Neural cell (in vitro differentiated cells): ENCODE results near the gene MAVS. TPM values are rescaled to one million over a fixed set of nuclear protein-coding genes. Genes with fewer than 3 reads are reported as not detected.
"Not testable (repeated sequence)": the region's sequence is repeated elsewhere in the genome, so short reads cannot be mapped to it uniquely, and the experiment has no call there.

Experiments used
- H2AFZ ChIP-seq: fragments of 200-600, 300-800 bp; sonication (generic), shearing (Covaris generic); 2 replicates; pipeline ENCODE4 v1.6.0; 2014; ENCODE audit warnings: low read depth, mild to moderate bottlenecking, antibody characterized with exemption, low read length, moderate library complexity
- H3F3A ChIP-seq: fragments of 200-600 bp; shearing (Covaris generic); 2 replicates; pipeline ENCODE4 v1.6.1; 2016; ENCODE audit warnings: mild to moderate bottlenecking, moderate library complexity, mixed read lengths, antibody characterized with exemption, low read length; ENCODE audit not compliant: insufficient read depth, poor library complexity, severe bottlenecking
- H3K27ac ChIP-seq: fragments of 200-600, 300-800 bp; sonication (generic), shearing (Covaris generic); 2 replicates; pipeline ENCODE4 v1.5.1; 2014; ENCODE audit warnings: mild to moderate bottlenecking, low read length, moderate library complexity
- H3K27me3 ChIP-seq: fragments of 300-800, 200-600 bp; sonication (generic), shearing (Covaris generic); 2 replicates; pipeline ENCODE4 v1.6.0; 2014; ENCODE audit warnings: mild to moderate bottlenecking, low read depth, low read length, moderate library complexity; ENCODE audit not compliant: insufficient read depth
- H3K36me3 ChIP-seq: fragments of 300-800, 200-600 bp; sonication (generic), shearing (Covaris generic); 2 replicates; pipeline ENCODE4 v1.5.1; 2014; ENCODE audit warnings: mild to moderate bottlenecking, antibody characterized with exemption, low read length, moderate library complexity; ENCODE audit not compliant: insufficient read depth
- H3K4me2 ChIP-seq: fragments of 300-800, 200-600 bp; sonication (generic), shearing (Covaris generic); 2 replicates; pipeline ENCODE4 v1.6.0; 2014; ENCODE audit warnings: mild to moderate bottlenecking, low read length
- H3K4me3 ChIP-seq: fragments of 300-800, 200-600 bp; sonication (generic), shearing (Covaris generic); 2 replicates; pipeline ENCODE4 v1.5.1; 2014; ENCODE audit warnings: mild to moderate bottlenecking, low read length, moderate library complexity
- H3K79me2 ChIP-seq: fragments of 200-600 bp; shearing (Covaris generic); replicated peaks from 2 replicates; pipeline ENCODE4 v1.6.0; 2014; ENCODE audit warnings: mild to moderate bottlenecking, low read length, moderate library complexity; ENCODE audit not compliant: insufficient read depth
- H3K9ac ChIP-seq: fragments of 300-800, 200-600 bp; sonication (generic), shearing (Covaris generic); 2 replicates; pipeline ENCODE4 v1.6.1; 2016; ENCODE audit warnings: mild to moderate bottlenecking, low read length, mixed read lengths
- H3K9me2 ChIP-seq: fragments of 200-600 bp; shearing (Covaris generic); 2 replicates; pipeline ENCODE4 v1.6.1; 2016; ENCODE audit warnings: mild to moderate bottlenecking, low read length, mixed read lengths; ENCODE audit not compliant: insufficient read depth
- H3K9me3 ChIP-seq: fragments of 200-600, 300-800 bp; sonication (generic), shearing (Covaris generic); 2 replicates; pipeline ENCODE4 v1.6.1; 2016; ENCODE audit warnings: mild to moderate bottlenecking, mixed run types, low read length, moderate library complexity, mixed read lengths
- H4K20me1 ChIP-seq: fragments of 200-600 bp; shearing (Covaris generic); 2 replicates; pipeline ENCODE4 v1.6.1; 2016; ENCODE audit warnings: mild to moderate bottlenecking, mixed run types; ENCODE audit not compliant: insufficient read depth
- CTCF ChIP-seq: fragments of 450-650 bp; IDR thresholded peaks from 2 replicates; pipeline ENCODE4 v1.5.1; 2014; ENCODE audit warnings: antibody characterized with exemption, mild to moderate bottlenecking, moderate library complexity; ENCODE audit not compliant: poor library complexity, severe bottlenecking
- EP300 ChIP-seq: fragments of 450-650 bp; conservative IDR thresholded peaks from 2 replicates; pipeline ENCODE4 v1.6.1; 2014; ENCODE audit warnings: antibody characterized with exemption, mild to moderate bottlenecking, moderate library complexity; ENCODE audit not compliant: poor library complexity, severe bottlenecking
- EZH2 ChIP-seq: fragments of 200-600, 300-800 bp; shearing (Covaris generic), sonication (generic); IDR thresholded peaks from 2 replicates; pipeline ENCODE4 v1.6.1; 2014; ENCODE audit warnings: antibody characterized with exemption, low read length, borderline replicate concordance, mild to moderate bottlenecking; ENCODE audit not compliant: insufficient read depth, poor library complexity, severe bottlenecking
- MXI1 ChIP-seq: fragments of 450-650 bp; conservative IDR thresholded peaks from 2 replicates; pipeline ENCODE4 v1.6.1; 2014; ENCODE audit warnings: antibody characterized with exemption, mild to moderate bottlenecking; ENCODE audit not compliant: poor library complexity, severe bottlenecking
- POLR2AphosphoS5 ChIP-seq: IDR thresholded peaks from 2 replicates; pipeline ENCODE4 v1.6.1; 2012
- RAD21 ChIP-seq: fragments of 450-650 bp; conservative IDR thresholded peaks from 2 replicates; pipeline ENCODE4 v1.6.1; 2014; ENCODE audit warnings: antibody characterized with exemption, mild to moderate bottlenecking, moderate library complexity
- REST ChIP-seq: IDR thresholded peaks from 2 replicates; pipeline ENCODE4 v1.6.1; 2012; ENCODE audit warnings: borderline replicate concordance
- SMC3 ChIP-seq: fragments of 450-650 bp; conservative IDR thresholded peaks from 2 replicates; pipeline ENCODE4 v1.6.1; 2014; ENCODE audit warnings: antibody characterized with exemption, mild to moderate bottlenecking, moderate library complexity; ENCODE audit not compliant: poor library complexity
- TAF1 ChIP-seq: IDR thresholded peaks from 2 replicates; pipeline ENCODE4 v1.6.1; 2012; ENCODE audit warnings: low read depth
- polyA plus RNA-seq: library from polyadenylated mRNA; depleted of rRNA; stranded (reverse); fragments of >200 nt; gene quantifications from 2 replicates; pipeline ENCODE4 v1.2.3, GENCODE V29; 2014

MAVS gene
- polyA plus RNA-seq, 1 donor from 2014 or later: 5.4 TPM

- H3K4me2 ChIP-seq, H4K20me1 ChIP-seq, H3K9me2 ChIP-seq, H3K27me3 ChIP-seq, H3K27ac ChIP-seq, H3K79me2 ChIP-seq, H3K9ac ChIP-seq, H2AFZ ChIP-seq, H3K9me3 ChIP-seq, H3F3A ChIP-seq, H3K36me3 ChIP-seq, H3K4me3 ChIP-seq: not testable (repeated sequence)
Observed at GRCh38 chr20:3829891-3830290, 16.7 kb upstream of the MAVS start.

- no peak for TF ChIP-seq TAF1
- no peak for TF ChIP-seq MXI1
- no peak for TF ChIP-seq RAD21
- TF ChIP-seq EZH2: no peak
- no peak for TF ChIP-seq SMC3
- TF ChIP-seq REST: no peak
- no peak for TF ChIP-seq CTCF
- no peak for TF ChIP-seq EP300
- TF ChIP-seq POLR2AphosphoS5: no peak
- no peak overlapping the region for H3K4me3 ChIP-seq
- no peaks in the 10 kb centered on the region for H3K9me3 ChIP-seq
- no peaks in the 10 kb centered on the region for H3K36me3 ChIP-seq
- H3K79me2 ChIP-seq: no peaks in the 10 kb centered on the region
- H3K27me3 ChIP-seq: no peaks in the 10 kb centered on the region
- H3K9me2 ChIP-seq: no peaks in the 10 kb centered on the region
- H4K20me1 ChIP-seq: no peaks in the 10 kb centered on the region
- no peak overlapping the region for H2AFZ ChIP-seq
- H3K27ac ChIP-seq: no peak overlapping the region
- no peak overlapping the region for H3K9ac ChIP-seq
- H3F3A ChIP-seq: no peaks in the 10 kb centered on the region
- no peak overlapping the region for H3K4me2 ChIP-seq
Observed at GRCh38 chr20:3836132-3836531, 10.5 kb upstream of the MAVS start.

GRCh38 chr20:3839328-3839727 lies 7.3 kb upstream of the MAVS start:
- H3K36me3 ChIP-seq: no peaks in the 10 kb centered on the region
- no peaks in the 10 kb centered on the region for H3K79me2 ChIP-seq
- H4K20me1 ChIP-seq: no peaks in the 10 kb centered on the region
- H2AFZ ChIP-seq: no peak overlapping the region
- no peak overlapping the region for H3K4me3 ChIP-seq
- H3K9me2 ChIP-seq: no peaks in the 10 kb centered on the region
- H3F3A ChIP-seq: no peaks in the 10 kb centered on the region
- no peak for TF ChIP-seq POLR2AphosphoS5
- TF ChIP-seq EZH2: no peak
- TF ChIP-seq TAF1: no peak
- no peak for TF ChIP-seq REST
- TF ChIP-seq MXI1: no peak
- TF ChIP-seq EP300: no peak
- no peak for TF ChIP-seq SMC3
- no peak for TF ChIP-seq RAD21
- no peak for TF ChIP-seq CTCF
- no peaks in the 10 kb centered on the region for H3K9me3 ChIP-seq
- no peaks in the 10 kb centered on the region for H3K27me3 ChIP-seq
- no peak overlapping the region for H3K4me2 ChIP-seq
- H3K9ac ChIP-seq: no peak overlapping the region
- no peak overlapping the region for H3K27ac ChIP-seq
